ENCODE results near the gene TWIST1.

The TWIST1 gene

DNA sequence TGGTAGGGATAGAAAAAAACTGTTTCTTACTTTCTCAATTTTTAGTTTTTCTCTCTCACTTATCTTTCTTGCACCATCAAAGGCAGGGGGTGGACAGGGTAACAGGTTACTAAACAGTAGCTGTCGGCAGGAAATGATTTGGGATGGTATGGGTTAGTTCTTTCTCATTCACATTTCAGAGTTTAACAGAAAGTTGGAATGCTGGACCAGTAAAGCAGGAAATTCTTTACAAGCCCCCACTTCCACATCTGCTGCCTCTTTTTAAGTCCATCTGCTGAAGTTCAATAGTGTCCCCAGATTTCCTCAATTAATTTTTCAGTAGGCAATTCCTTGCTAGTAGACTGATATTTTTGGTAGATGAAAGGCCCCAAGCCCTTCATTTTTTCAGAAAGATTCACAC is 23.3 kb downstream of the TWIST1 start:
- Histone ChIP-seq H3K27me3 (ENCODE audit: low read depth, low read length) (no peaks in the 10 kb centered on the region), H3K79me2 (ENCODE audit: low read length) (no peaks in the 10 kb centered on the region), H3K9ac (ENCODE audit: low read length) (no peak overlapping the region), H2AFZ (ENCODE audit: low read depth, low read length) (no peak overlapping the region), H3K4me2 (ENCODE audit: low read length) (no peak overlapping the region), H3K4me1 (ENCODE audit: low read length) (no peaks in the 10 kb centered on the region), H3K27ac (ENCODE audit: low read length) (no peak overlapping the region), H4K20me1 (ENCODE audit: insufficient read depth, low read length) (no peaks in the 10 kb centered on the region), H3K4me3 (ENCODE audit: low read length) (no peak overlapping the region), H3K36me3 (replicated peaks; ENCODE audit: low read depth, low read length) (no peaks in the 10 kb centered on the region), H3K9me3 (ENCODE audit: insufficient read depth, low read length) (no peaks in the 10 kb centered on the region)
- no peak for TF ChIP-seq EZH2phosphoT487 (IDR thresholded peaks at IDR 0.05; ENCODE audit: low read depth)
- TF ChIP-seq, protein P1, sequence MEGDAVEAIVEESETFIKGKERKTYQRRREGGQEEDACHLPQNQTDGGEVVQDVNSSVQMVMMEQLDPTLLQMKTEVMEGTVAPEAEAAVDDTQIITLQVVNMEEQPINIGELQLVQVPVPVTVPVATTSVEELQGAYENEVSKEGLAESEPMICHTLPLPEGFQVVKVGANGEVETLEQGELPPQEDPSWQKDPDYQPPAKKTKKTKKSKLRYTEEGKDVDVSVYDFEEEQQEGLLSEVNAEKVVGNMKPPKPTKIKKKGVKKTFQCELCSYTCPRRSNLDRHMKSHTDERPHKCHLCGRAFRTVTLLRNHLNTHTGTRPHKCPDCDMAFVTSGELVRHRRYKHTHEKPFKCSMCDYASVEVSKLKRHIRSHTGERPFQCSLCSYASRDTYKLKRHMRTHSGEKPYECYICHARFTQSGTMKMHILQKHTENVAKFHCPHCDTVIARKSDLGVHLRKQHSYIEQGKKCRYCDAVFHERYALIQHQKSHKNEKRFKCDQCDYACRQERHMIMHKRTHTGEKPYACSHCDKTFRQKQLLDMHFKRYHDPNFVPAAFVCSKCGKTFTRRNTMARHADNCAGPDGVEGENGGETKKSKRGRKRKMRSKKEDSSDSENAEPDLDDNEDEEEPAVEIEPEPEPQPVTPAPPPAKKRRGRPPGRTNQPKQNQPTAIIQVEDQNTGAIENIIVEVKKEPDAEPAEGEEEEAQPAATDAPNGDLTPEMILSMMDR (IDR thresholded peaks at IDR 0.05; ENCODE audit: low read depth, low read length), result no peak

DNA sequence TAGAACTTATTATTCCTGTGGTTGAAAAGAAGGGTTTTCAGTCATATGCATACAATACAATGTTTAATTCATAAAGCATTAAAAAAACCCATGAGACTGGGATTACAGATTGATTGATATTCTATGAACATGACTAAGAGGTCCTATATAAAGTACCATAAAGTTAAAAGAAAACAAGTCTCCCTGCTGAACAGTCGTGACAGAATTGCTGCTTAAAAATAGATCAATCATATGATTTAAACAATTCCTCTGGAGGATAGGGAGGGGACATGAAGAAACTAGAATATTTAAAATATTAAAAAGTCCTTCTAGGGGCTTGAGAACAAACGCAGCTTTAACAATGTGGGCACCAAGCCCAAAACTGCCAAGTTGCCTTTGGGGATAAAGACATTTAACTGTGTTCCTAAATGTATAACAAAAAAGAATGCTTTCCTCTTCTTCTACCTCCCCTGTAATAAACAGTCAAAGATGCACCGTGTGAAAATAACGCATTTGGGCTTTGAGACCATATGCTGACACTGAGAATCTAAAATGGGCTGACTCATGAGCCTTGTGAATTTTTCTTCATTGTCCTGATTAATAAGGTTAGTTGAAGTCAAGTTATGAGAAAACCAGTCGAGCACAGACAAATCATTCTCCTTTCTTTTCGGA is 25.8 kb downstream of the TWIST1 start:
- Histone ChIP-seq H3K9ac (ENCODE audit: low read length) (no peak overlapping the region), H3K4me3 (ENCODE audit: low read length) (no peak overlapping the region), H4K20me1 (ENCODE audit: insufficient read depth, low read length) (no peaks in the 10 kb centered on the region), H3K79me2 (ENCODE audit: low read length) (no peaks in the 10 kb centered on the region), H3K36me3 (replicated peaks; ENCODE audit: low read depth, low read length) (no peaks in the 10 kb centered on the region), H3K27ac (ENCODE audit: low read length) (no peak overlapping the region), H3K27me3 (ENCODE audit: low read depth, low read length) (no peaks in the 10 kb centered on the region), H3K4me2 (ENCODE audit: low read length) (no peak overlapping the region), H3K4me1 (ENCODE audit: low read length) (no peaks in the 10 kb centered on the region), H3K9me3 (ENCODE audit: insufficient read depth, low read length) (no peaks in the 10 kb centered on the region), H2AFZ (ENCODE audit: low read depth, low read length) (no peak overlapping the region)
- TF ChIP-seq, protein P1 (IDR thresholded peaks at IDR 0.05; ENCODE audit: low read depth, low read length), result no peak

DNA sequence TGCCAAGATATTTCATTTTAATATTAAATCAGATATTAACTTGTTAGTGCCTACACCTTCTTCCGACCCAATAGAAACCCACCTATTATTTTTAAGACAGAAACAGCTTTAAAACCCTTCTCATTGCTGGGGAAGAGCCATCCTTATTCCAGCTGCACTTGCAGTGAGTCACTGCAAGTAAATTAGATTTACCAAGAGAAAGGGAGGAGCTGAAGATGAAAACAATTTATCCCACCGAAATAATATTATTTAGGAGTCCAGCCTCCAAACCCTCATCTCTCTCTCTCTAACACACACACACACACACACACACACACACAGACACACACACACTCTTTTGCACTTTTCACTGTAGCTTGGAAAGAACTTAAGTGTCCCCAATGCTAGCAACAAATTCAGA is 26.9 kb downstream of the TWIST1 start:
- H3K9ac ChIP-seq (ENCODE audit: low read length), result no peak overlapping the region
- no peaks in the 10 kb centered on the region for H3K36me3 ChIP-seq (replicated peaks; ENCODE audit: low read depth, low read length)
- H3K79me2 ChIP-seq (ENCODE audit: low read length), result no peaks in the 10 kb centered on the region
- H3K27me3 ChIP-seq (ENCODE audit: low read depth, low read length), result no peaks in the 10 kb centered on the region
- H3K27ac ChIP-seq (ENCODE audit: low read length), result no peak overlapping the region
- no peaks in the 10 kb centered on the region for H3K9me3 ChIP-seq (ENCODE audit: insufficient read depth, low read length)
- TF ChIP-seq, protein P1 (IDR thresholded peaks at IDR 0.05; ENCODE audit: low read depth, low read length), result no peak
- TF ChIP-seq EZH2phosphoT487 (IDR thresholded peaks at IDR 0.05; ENCODE audit: low read depth), result no peak
- H3K4me3 ChIP-seq (ENCODE audit: low read length), result no peak overlapping the region
- no peaks in the 10 kb centered on the region for H4K20me1 ChIP-seq (ENCODE audit: insufficient read depth, low read length)
- no peaks in the 10 kb centered on the region for H3K4me1 ChIP-seq (ENCODE audit: low read length)
- no peak overlapping the region for H3K4me2 ChIP-seq (ENCODE audit: low read length)
- no peak overlapping the region for H2AFZ ChIP-seq (ENCODE audit: low read depth, low read length)

DNA sequence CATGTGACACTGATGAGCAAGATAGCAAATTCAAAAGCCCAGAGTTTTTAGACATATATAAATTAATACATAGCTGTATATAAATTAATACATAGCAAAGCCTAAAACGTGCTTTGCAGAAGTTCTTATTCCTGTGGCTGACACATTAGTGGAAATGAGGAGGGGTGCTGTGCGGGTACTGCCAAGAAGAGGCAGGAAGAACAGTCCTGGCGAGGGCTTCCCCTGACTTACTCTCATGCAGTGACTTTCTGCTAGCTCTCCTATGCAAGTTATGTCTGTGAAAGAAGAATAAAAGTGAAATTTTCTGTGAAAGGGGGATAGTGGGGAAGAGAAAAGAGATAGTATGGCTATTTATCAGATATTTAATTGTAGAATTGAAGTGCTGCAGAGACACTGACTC is 27.6 kb downstream of the TWIST1 start:
- Histone ChIP-seq H2AFZ (ENCODE audit: low read depth, low read length) (no peak overlapping the region), H4K20me1 (ENCODE audit: insufficient read depth, low read length) (no peaks in the 10 kb centered on the region), H3K4me1 (ENCODE audit: low read length) (no peaks in the 10 kb centered on the region), H3K27me3 (ENCODE audit: low read depth, low read length) (no peaks in the 10 kb centered on the region), H3K79me2 (ENCODE audit: low read length) (no peaks in the 10 kb centered on the region), H3K4me3 (ENCODE audit: low read length) (no peak overlapping the region), H3K9ac (ENCODE audit: low read length) (no peak overlapping the region), H3K27ac (ENCODE audit: low read length) (no peak overlapping the region), H3K4me2 (ENCODE audit: low read length) (no peak overlapping the region), H3K9me3 (ENCODE audit: insufficient read depth, low read length) (no peaks in the 10 kb centered on the region), H3K36me3 (replicated peaks; ENCODE audit: low read depth, low read length) (no peaks in the 10 kb centered on the region)
- TF ChIP-seq, protein P1 (IDR thresholded peaks at IDR 0.05; ENCODE audit: low read depth, low read length), result no peak
- TF ChIP-seq EZH2phosphoT487 (IDR thresholded peaks at IDR 0.05; ENCODE audit: low read depth), result no peak
